Ascending aorta (tissue), 2 donors: ENCODE measurements around the gene ARFGEF2. TPM values are rescaled to one million over a fixed set of nuclear protein-coding genes. Genes with fewer than 3 reads are reported as not detected.

Experiments
- DNase-seq, 2 donors: peaks; one replicate each; pipeline ENCODE4 v3.0.0-alpha.2; 2019; ENCODE audit warnings: low spot score in 2 of 2
- H3K27ac ChIP-seq, 2 donors: fragments of 200-600 bp; sonication (generic); one replicate each; pipeline ENCODE4 v1.5.1; 2016 to 2017; ENCODE audit warnings: mild to moderate bottlenecking in 1 of 2
- H3K27me3 ChIP-seq: fragments of 200-600 bp; sonication (generic); one replicate; pipeline ENCODE4 v1.5.1; 2017
- H3K36me3 ChIP-seq, 2 donors: fragments of 200-600 bp; sonication (generic); one replicate each; pipeline ENCODE4 v1.5.1; 2016
- H3K4me1 ChIP-seq, 2 donors: fragments of 200-600 bp; sonication (generic); one replicate each; pipeline ENCODE4 v1.5.1; 2016 to 2017; ENCODE audit warnings: mild to moderate bottlenecking in 1 of 2
- H3K4me3 ChIP-seq, 2 donors: fragments of 200-600 bp; sonication (generic); one replicate each; pipeline ENCODE4 v1.5.1; 2016 to 2017; ENCODE audit warnings: mild to moderate bottlenecking in 1 of 2
- H3K9me3 ChIP-seq, 2 donors: fragments of 200-600 bp; sonication (generic); one replicate each; pipeline ENCODE4 v1.5.1; 2016
- CTCF ChIP-seq, 3 experiments: fragments of 200-600 bp in 2 of 3; fragments of 450-650 bp in 1 of 3; sonication (generic) in 2 of 3; IDR thresholded peaks; one replicate each; pipeline ENCODE4 v1.5.1; 2016 to 2019; ENCODE audit warnings: antibody characterized with exemption in 3 of 3, mild to moderate bottlenecking in 1 of 3, moderate library complexity in 1 of 3
- intact Hi-C: fragments of 100-400 bp; cut with DNase I; formaldehyde crosslinking; loops from one replicate; pipeline ENCODE4 v1.15.1; 2023
- total RNA-seq: library from RNA; depleted of rRNA; stranded (reverse); fragments of >200 nt; gene quantifications from one replicate; pipeline ENCODE4 v1.1.0, GENCODE V29; 2016

The ARFGEF2 gene
- total RNA-seq, 1 donor from 2014 or later = 7.9 TPM

- intact Hi-C loops = loop anchor here (5.0 kb wide), 1 partner anchor 74 kb away; the partner anchor contains the start of gene PREX1
- H3K4me3 ChIP-seq = no peak overlapping the region
- no peaks in the 10 kb centered on the region for H3K36me3 ChIP-seq
- no peak for TF ChIP-seq CTCF (IDR thresholded peaks at IDR 0.05)
- H3K27ac ChIP-seq = no peak overlapping the region
- H3K9me3 ChIP-seq = no peaks in the 10 kb centered on the region
- H3K27me3 ChIP-seq = no peaks in the 10 kb centered on the region
- H3K4me1 ChIP-seq = peaks cover 3 to 4% of the 10 kb centered on the region in 2 donors
- no peak for DNase-seq
Observed at GRCh38 chr20:48901326-48901725, 20.2 kb upstream of the ARFGEF2 start.

DNA sequence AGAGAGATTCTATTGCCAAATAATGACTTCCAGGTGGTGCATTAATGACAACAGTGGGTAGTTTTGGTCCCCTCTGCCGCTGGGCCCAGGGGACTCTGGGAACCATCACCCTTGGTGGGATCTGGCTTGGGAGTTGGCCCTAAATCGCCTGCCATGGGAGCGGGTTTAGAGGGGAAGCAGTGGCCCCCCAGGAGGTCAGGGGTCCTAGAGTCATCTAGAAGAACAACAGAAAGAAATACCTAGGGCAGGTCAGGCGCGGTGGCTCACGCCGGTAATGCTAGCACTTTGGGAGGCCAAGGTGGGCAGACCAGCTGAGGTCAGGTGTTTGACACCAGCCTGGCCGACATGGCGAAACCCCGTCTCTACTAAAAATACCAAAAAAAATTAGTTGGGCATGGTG, 17.8 kb upstream of the ARFGEF2 start:
- H3K27me3 ChIP-seq = no peaks in the 10 kb centered on the region
- H3K9me3 ChIP-seq = no peaks in the 10 kb centered on the region
- intact Hi-C loops = loop anchor here (2.0 to 5.0 kb wide), 2 partner anchors 76 to 173 kb away; partner anchors contain the start of gene PREX1
- peaks cover 3 to 4% of the 10 kb centered on the region in 2 donors for H3K4me1 ChIP-seq
- H3K27ac ChIP-seq = no peak overlapping the region
- no peaks in the 10 kb centered on the region for H3K36me3 ChIP-seq
- H3K4me3 ChIP-seq = no peak overlapping the region
- no peak for TF ChIP-seq CTCF (IDR thresholded peaks at IDR 0.05)
- DNase-seq = no peak

GRCh38 chr20:48904566-48905296, 16.8 kb upstream of the ARFGEF2 start:
- intact Hi-C loops = loop anchor here (1.0 to 5.0 kb wide), 3 partner anchors 77 to 247 kb away; partner anchors contain the start of gene PREX1
- peak in 1 of 2 donors; percentile 78 for DNase-seq
- Histone ChIP-seq H3K27ac (no peak overlapping the region), H3K36me3 (no peaks in the 10 kb centered on the region), H3K4me1 (peaks cover 3 to 4% of the 10 kb centered on the region in 2 donors), H3K4me3 (no peak overlapping the region), H3K9me3 (no peaks in the 10 kb centered on the region), H3K27me3 (no peaks in the 10 kb centered on the region)
- peak; percentile 69 to 87 (median 81) for TF ChIP-seq CTCF (IDR thresholded peaks at IDR 0.05)

DNA sequence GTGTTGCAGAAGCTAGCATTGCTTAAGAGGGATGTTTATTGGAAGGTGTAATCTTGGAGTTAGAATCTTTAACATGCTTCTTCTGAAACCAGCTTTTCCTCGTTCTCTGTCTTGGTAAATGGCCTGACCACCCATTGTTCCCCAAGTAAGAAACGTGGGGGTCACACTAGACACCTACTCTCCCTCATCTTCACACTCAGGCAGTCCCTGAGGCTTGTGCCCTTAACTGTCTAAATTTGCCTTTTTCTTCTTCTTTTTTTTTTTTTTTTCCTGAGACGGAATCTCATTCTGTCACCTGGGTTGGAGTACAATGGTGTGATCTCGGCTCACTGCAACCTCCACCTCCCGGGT, 16.2 kb upstream of the ARFGEF2 start:
- intact Hi-C loops = loop anchor here (1.0 to 2.0 kb wide), 2 partner anchors 174 to 248 kb away; no protein-coding TSS in a partner anchor
- peaks cover 3 to 4% of the 10 kb centered on the region in 2 donors for H3K4me1 ChIP-seq
- no peaks in the 10 kb centered on the region for H3K9me3 ChIP-seq
- DNase-seq = no peak
- no peaks in the 10 kb centered on the region for H3K36me3 ChIP-seq
- no peak for TF ChIP-seq CTCF (IDR thresholded peaks at IDR 0.05)
- H3K27ac ChIP-seq = no peak overlapping the region
- H3K27me3 ChIP-seq = no peaks in the 10 kb centered on the region
- no peak overlapping the region for H3K4me3 ChIP-seq

DNA sequence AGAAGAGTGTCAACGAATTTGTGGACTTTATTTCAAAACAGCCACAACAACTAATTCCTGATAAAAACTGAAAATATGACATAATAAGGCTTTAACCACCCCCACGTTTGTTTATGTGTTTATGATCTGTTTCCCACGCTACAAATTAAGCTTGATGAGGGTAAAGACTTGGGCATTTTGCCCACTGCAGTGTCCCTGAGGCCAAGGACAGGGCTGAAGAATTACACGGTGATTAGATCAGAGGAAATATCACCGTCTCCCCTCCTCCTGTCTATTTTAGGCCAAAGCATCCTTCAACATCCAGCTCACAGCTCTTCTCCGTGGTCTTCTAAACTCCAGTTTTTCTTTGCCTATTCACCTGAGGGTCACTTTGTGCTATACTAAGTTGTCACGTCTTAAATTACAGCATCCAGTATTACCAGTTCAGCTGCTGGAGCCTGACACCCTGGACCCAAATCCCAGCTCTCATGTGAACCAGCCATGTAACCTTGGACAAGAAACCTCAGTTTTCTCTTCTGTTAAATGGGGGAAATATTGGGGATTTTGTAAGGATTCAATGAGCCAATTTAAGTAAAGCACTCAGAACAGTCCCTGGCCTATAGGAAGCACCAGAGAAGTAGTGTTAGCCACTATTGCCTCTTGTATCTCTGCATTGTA, 15.2 kb upstream of the ARFGEF2 start:
- intact Hi-C loops = no loop called here
- no peak overlapping the region for H3K27ac ChIP-seq
- H3K4me3 ChIP-seq = no peak overlapping the region
- no peak for DNase-seq
- H3K36me3 ChIP-seq = no peaks in the 10 kb centered on the region
- H3K4me1 ChIP-seq = peaks cover 3 to 4% of the 10 kb centered on the region in 2 donors
- no peaks in the 10 kb centered on the region for H3K27me3 ChIP-seq
- no peaks in the 10 kb centered on the region for H3K9me3 ChIP-seq
- TF ChIP-seq CTCF (IDR thresholded peaks at IDR 0.05) = no peak
